ENCODE results near the gene IQGAP1.

Gene IQGAP1

GRCh38 chr15:90479656-90480055 is 91.6 kb downstream of the IQGAP1 start:
- no peak for TF ChIP-seq CTCF (conservative IDR thresholded peaks at IDR 0.05)

GRCh38 chr15:90481023-90481422 is 93.0 kb downstream of the IQGAP1 start:
- no peak overlapping the region for H3K27ac ChIP-seq
- no peak for TF ChIP-seq CTCF (conservative IDR thresholded peaks at IDR 0.05)

More at GRCh38 chr15:90479656-90480055, 91.6 kb downstream of the IQGAP1 start:
- no peak overlapping the region for H3K27ac ChIP-seq

- H3K27ac ChIP-seq, result no peak overlapping the region
- TF ChIP-seq CTCF (conservative IDR thresholded peaks at IDR 0.05), result peak; percentile 96
These were observed 94.3 kb downstream of the IQGAP1 start for GRCh38 chr15:90482124-90483011.

GRCh38 chr15:90483012-90483307 is 94.9 kb downstream of the IQGAP1 start:
- no peak overlapping the region for H3K27ac ChIP-seq
- TF ChIP-seq CTCF (conservative IDR thresholded peaks at IDR 0.05), result no peak

- TF ChIP-seq CTCF (conservative IDR thresholded peaks at IDR 0.05), result no peak
- H3K27ac ChIP-seq, result no peak overlapping the region
These were observed 95.6 kb downstream of the IQGAP1 start for GRCh38 chr15:90483637-90484036.

GRCh38 chr15:90487186-90487585 is 99.1 kb downstream of the IQGAP1 start:
- TF ChIP-seq CTCF (conservative IDR thresholded peaks at IDR 0.05), result no peak
- H3K27ac ChIP-seq, result no peak overlapping the region

- TF ChIP-seq CTCF (conservative IDR thresholded peaks at IDR 0.05), result no peak
- no peak overlapping the region for H3K27ac ChIP-seq
These were observed 101.5 kb downstream of the IQGAP1 start for GRCh38 chr15:90489514-90489913.

Data from VCaP (cell line).